ENCODE data around the gene GTF3C4. TPM values are rescaled to one million over a fixed set of nuclear protein-coding genes. Genes with fewer than 3 reads are reported as not detected.

Gene GTF3C4
- total and polyA plus RNA-seq, 12 donors: 1.9 to 18.5 (median 11.6) TPM

GRCh38 chr9:132728497-132728896 is 58.2 kb downstream of the GTF3C4 start:
- TF ChIP-seq CTCF (IDR thresholded peaks at IDR 0.05): no peak
- TF ChIP-seq POLR2A (IDR thresholded peaks at IDR 0.05): no peak
- Histone ChIP-seq H3K27ac (no peak overlapping the region), H3K4me3 (no peak overlapping the region), H3K9me3 (replicated peaks in 1 of 3) (no peaks in the 10 kb centered on the region), H3K4me1 (replicated peaks in 1 of 2) (no peaks in the 10 kb centered on the region), H3K27me3 (no peaks in the 10 kb centered on the region), H3K36me3 (replicated peaks in 1 of 2) (no peaks in the 10 kb centered on the region)
- 60 to 73% (median 63%) methylated on average over 2 of the region's 2 CpGs for WGBS, 4 donors
- intact Hi-C loops (cut with DNase I): no loop called here
- no peak for DNase-seq

- no peak for TF ChIP-seq POLR2A (IDR thresholded peaks at IDR 0.05)
- no peak for TF ChIP-seq CTCF (IDR thresholded peaks at IDR 0.05)
- intact Hi-C loops (cut with DNase I): no loop called here
- Histone ChIP-seq H3K9me3 (replicated peaks in 1 of 3) (no peaks in the 10 kb centered on the region), H3K27me3 (no peaks in the 10 kb centered on the region), H3K27ac (no peak overlapping the region), H3K36me3 (replicated peaks in 1 of 2) (no peaks in the 10 kb centered on the region), H3K4me3 (no peak overlapping the region), H3K4me1 (replicated peaks in 1 of 2) (no peaks in the 10 kb centered on the region)
- WGBS, 4 donors: 71 to 79% (median 75%) methylated on average over 5 of the region's 5 CpGs
- DNase-seq: no peak
Measured at GRCh38 chr9:132729235-132729890, 59.1 kb downstream of the GTF3C4 start.

- no peaks in the 10 kb centered on the region for H3K4me1 ChIP-seq (replicated peaks in 1 of 2)
- H3K36me3 ChIP-seq (replicated peaks in 1 of 2): no peaks in the 10 kb centered on the region
- H3K4me3 ChIP-seq: no peak overlapping the region
- intact Hi-C loops (cut with DNase I): no loop called here
- no peak for DNase-seq
- WGBS, 4 donors: 86 to 92% (median 89%) methylated on average over 15 to 16 of the region's 16 CpGs
- TF ChIP-seq CTCF (IDR thresholded peaks at IDR 0.05): no peak
- no peak for TF ChIP-seq POLR2A (IDR thresholded peaks at IDR 0.05)
- H3K9me3 ChIP-seq (replicated peaks in 1 of 3): no peaks in the 10 kb centered on the region
- no peak overlapping the region for H3K27ac ChIP-seq
- no peaks in the 10 kb centered on the region for H3K27me3 ChIP-seq
Measured at GRCh38 chr9:132730054-132731033, 60.1 kb downstream of the GTF3C4 start.

- no peak overlapping the region for H3K4me3 ChIP-seq
- H3K36me3 ChIP-seq (replicated peaks in 1 of 2): no peaks in the 10 kb centered on the region
- intact Hi-C loops (cut with DNase I): no loop called here
- DNase-seq: no peak
- no peak overlapping the region for H3K27ac ChIP-seq
- 64 to 76% (median 73%) methylated on average over 3 of the region's 3 CpGs for WGBS, 4 donors
- no peak for TF ChIP-seq POLR2A (IDR thresholded peaks at IDR 0.05)
- no peak for TF ChIP-seq CTCF (IDR thresholded peaks at IDR 0.05)
- no peaks in the 10 kb centered on the region for H3K27me3 ChIP-seq
- H3K4me1 ChIP-seq (replicated peaks in 1 of 2): no peaks in the 10 kb centered on the region
- H3K9me3 ChIP-seq (replicated peaks in 1 of 3): no peaks in the 10 kb centered on the region
Measured at GRCh38 chr9:132731230-132731629, 61.0 kb downstream of the GTF3C4 start.

All from adrenal gland (tissue), 12 donors.